PFSK-1 (cell line): ENCODE results near the gene GINS2.

Experiments used
- FOXP2 ChIP-seq: optimal IDR thresholded peaks from 2 replicates; pipeline ENCODE3; 2011; ENCODE audit warnings: borderline replicate concordance, control low read depth, inconsistent platforms; ENCODE audit not compliant: insufficient read depth; ENCODE audit errors: extremely low read length, extremely low read depth
- POLR2AphosphoS5 ChIP-seq: IDR thresholded peaks from 2 replicates; pipeline ENCODE4 v1.6.1; 2012; ENCODE audit warnings: low read depth, mild to moderate bottlenecking, control low read depth, low read length, moderate library complexity
- REST ChIP-seq, 2 experiments: IDR thresholded peaks; 2 replicates each; pipeline versions ENCODE4 v1.6.1 to v1.8.0; 2011 to 2012; ENCODE audit warnings: low read depth in 2 of 2, low read length in 2 of 2, control low read depth in 1 of 2, inconsistent platforms in 1 of 2, mild to moderate bottlenecking in 1 of 2, moderate library complexity in 1 of 2; ENCODE audit not compliant: insufficient read depth in 1 of 2
- SIN3A ChIP-seq: IDR thresholded peaks from 2 replicates; pipeline ENCODE4 v1.6.1; 2012; ENCODE audit warnings: mild to moderate bottlenecking, low read length, moderate library complexity, borderline replicate concordance; ENCODE audit not compliant: insufficient read depth
- TAF1 ChIP-seq: IDR thresholded peaks from 2 replicates; pipeline ENCODE4 v1.6.1; 2012; ENCODE audit warnings: low read length, control low read depth, borderline replicate concordance; ENCODE audit not compliant: insufficient read depth

GINS2 gene

DNA sequence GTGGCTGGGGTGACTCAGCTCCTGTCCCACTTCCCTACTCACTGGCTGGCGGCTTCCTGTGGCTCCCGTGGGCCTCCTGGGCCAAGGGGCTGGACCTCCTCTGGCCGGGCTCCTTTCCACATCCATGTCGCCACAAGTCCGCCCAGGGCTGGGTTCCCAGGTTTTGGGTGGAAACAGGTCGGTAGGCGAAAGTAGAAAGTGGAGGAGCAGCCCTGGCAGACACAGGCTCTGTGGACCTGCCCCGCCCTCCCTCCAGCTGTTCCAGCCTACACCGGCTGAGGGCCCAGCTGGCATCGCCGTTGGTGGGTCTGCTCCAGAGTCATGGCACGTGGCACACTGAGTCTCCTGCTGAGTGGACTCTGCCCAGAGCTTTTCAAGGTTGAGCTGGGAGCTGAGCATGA lies 47.0 kb downstream of the GINS2 start:
- TF ChIP-seq SIN3A (no peak), POLR2AphosphoS5 (no peak), FOXP2 (no peak), TAF1 (no peak), REST (IDR thresholded peaks at IDR 0.05; ENCODE audit: insufficient read depth in 1 of 2, low read depth in 2 of 2, low read length in 2 of 2) (no peak)

GRCh38 chr16:85641305-85641704 lies 47.4 kb downstream of the GINS2 start:
- no peak for TF ChIP-seq FOXP2
- TF ChIP-seq POLR2AphosphoS5 = no peak
- no peak for TF ChIP-seq REST (IDR thresholded peaks at IDR 0.05; ENCODE audit: insufficient read depth in 1 of 2, low read depth in 2 of 2, low read length in 2 of 2)
- no peak for TF ChIP-seq SIN3A
- no peak for TF ChIP-seq TAF1

DNA sequence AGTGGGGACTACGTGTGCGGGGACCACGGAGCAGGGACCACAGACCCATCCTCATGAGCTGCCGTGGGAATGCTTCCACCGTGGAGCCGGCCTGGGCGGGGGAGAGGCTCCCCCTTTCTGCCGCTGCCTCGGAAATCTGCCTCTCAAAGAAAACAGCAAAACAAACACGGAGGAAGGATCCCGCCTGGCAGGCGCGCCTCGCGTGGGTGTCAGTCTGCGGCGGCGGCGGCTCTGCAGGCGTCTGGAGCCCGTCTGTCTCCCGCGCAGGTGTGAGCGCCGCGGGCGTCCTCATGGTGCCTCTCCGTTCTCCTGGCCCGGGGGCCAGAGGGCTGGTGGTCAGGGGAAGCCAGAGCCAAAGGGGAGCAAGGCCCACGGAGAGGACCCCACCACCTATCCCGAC lies 48.2 kb downstream of the GINS2 start:
- no peak for TF ChIP-seq TAF1
- TF ChIP-seq POLR2AphosphoS5 = no peak
- no peak for TF ChIP-seq REST (IDR thresholded peaks at IDR 0.05; ENCODE audit: insufficient read depth in 1 of 2, low read depth in 2 of 2, low read length in 2 of 2)
- no peak for TF ChIP-seq SIN3A
- TF ChIP-seq FOXP2 = no peak

DNA sequence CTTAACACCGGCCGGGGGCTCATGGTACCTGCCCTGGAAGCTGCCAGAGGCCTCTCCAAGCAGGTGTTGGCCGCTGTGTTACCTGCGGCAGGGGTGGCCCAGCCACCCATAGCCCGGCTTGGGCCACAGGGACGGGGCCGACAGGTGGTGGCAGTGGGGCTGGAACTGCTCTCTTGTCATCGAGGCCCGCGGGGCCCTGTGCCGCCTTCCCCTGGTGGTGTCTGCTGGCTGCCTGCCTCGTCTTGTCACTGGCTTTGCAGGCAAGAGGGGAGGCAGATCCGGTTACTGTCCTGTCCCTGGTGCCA lies 48.5 kb downstream of the GINS2 start:
- TF ChIP-seq REST (IDR thresholded peaks at IDR 0.05; ENCODE audit: insufficient read depth in 1 of 2, low read depth in 2 of 2, low read length in 2 of 2) (no peak), TAF1 (no peak), POLR2AphosphoS5 (no peak), SIN3A (no peak), FOXP2 (no peak)

DNA sequence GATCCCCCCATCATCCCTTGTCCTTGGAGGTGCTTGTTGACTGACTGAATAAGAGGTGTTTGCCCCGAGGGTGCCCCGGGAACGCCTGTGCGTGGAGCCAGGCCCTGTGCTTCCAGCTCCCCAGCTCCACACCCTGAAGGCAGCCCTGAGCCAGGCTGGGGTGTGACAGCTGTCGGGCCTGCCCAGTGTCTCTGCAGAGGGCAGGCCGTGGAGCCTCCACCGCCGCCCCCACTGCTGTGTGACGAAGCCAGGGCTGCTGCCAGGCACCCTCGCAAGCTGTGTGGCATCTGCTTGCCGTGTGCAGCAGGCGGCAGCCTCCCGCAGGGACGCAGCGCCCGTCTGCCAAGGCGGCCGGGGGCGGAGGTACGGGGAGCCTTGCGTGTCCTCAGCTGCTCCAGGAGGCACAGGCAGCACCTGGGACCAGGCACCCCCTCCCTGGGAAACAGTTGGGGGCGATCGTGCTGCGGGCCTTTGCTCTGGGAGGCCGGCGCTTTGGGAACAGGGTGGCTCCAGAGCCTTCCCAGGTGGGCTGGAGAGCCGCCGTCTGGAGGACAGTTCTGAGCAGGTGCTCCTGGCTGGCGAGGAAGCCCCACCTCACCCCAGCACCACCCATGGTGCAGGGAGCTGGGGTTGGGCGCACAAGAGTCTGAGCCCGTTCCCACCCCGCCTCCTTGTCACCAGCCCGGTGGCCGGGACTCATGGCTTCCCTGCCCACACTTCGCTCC lies 49.1 kb downstream of the GINS2 start:
- no peak for TF ChIP-seq TAF1
- no peak for TF ChIP-seq SIN3A
- TF ChIP-seq FOXP2 = no peak
- no peak for TF ChIP-seq POLR2AphosphoS5
- TF ChIP-seq REST (IDR thresholded peaks at IDR 0.05; ENCODE audit: insufficient read depth in 1 of 2, low read depth in 2 of 2, low read length in 2 of 2) = no peak
